Measurements from ENCODE around the gene AMOTL1. TPM values are rescaled to one million over a fixed set of nuclear protein-coding genes. Genes with fewer than 3 reads are reported as not detected.

AMOTL1 gene
- total RNA-seq, 1 donor from 2014 or later, result 45.8 TPM

GRCh38 chr11:94773842-94774241, 5.7 kb downstream of the AMOTL1 start:
- no peak overlapping the region for H3K27ac Mint-ChIP-seq
- peaks cover 1% of the 10 kb centered on the region for H3K36me3 Mint-ChIP-seq (ENCODE audit: insufficient read depth)
- H3K4me1 Mint-ChIP-seq (ENCODE audit: low read depth), result peaks cover 34% of the 10 kb centered on the region
- TF ChIP-seq, protein P1, sequence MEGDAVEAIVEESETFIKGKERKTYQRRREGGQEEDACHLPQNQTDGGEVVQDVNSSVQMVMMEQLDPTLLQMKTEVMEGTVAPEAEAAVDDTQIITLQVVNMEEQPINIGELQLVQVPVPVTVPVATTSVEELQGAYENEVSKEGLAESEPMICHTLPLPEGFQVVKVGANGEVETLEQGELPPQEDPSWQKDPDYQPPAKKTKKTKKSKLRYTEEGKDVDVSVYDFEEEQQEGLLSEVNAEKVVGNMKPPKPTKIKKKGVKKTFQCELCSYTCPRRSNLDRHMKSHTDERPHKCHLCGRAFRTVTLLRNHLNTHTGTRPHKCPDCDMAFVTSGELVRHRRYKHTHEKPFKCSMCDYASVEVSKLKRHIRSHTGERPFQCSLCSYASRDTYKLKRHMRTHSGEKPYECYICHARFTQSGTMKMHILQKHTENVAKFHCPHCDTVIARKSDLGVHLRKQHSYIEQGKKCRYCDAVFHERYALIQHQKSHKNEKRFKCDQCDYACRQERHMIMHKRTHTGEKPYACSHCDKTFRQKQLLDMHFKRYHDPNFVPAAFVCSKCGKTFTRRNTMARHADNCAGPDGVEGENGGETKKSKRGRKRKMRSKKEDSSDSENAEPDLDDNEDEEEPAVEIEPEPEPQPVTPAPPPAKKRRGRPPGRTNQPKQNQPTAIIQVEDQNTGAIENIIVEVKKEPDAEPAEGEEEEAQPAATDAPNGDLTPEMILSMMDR (IDR thresholded peaks at IDR 0.05; ENCODE audit: unreplicated experiment), result no peak
- no peak for DNase-seq (ENCODE audit: low spot score, unreplicated experiment)
- H3K27me3 Mint-ChIP-seq, result no peaks in the 10 kb centered on the region
- no peak overlapping the region for H3K4me3 Mint-ChIP-seq (ENCODE audit: low read depth)
- peaks cover 4% of the 10 kb centered on the region for H3K9me3 Mint-ChIP-seq (ENCODE audit: low read depth)

DNA sequence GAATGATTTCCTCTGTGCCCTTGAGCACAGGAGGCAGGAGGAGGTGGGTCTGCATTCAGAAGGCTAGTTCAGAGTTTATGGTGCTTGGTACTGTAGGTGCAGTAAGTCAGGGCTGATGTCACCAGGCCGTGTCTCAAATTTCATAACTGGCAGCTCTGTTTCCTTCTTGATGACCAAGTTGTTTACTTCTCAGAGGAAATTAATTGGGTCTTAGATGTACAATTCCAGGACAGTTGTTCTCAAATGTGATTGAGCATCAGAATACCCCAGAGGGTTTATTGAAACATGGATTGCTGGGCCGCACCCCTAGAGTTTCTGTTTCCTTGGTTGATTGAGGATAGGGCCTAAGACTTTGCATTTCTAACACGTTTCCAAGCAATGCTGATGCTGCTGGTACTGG, 6.2 kb downstream of the AMOTL1 start:
- peaks cover 4% of the 10 kb centered on the region for H3K9me3 Mint-ChIP-seq (ENCODE audit: low read depth)
- H3K27me3 Mint-ChIP-seq, result no peaks in the 10 kb centered on the region
- DNase-seq (ENCODE audit: low spot score, unreplicated experiment), result no peak
- H3K4me3 Mint-ChIP-seq (ENCODE audit: low read depth), result no peak overlapping the region
- TF ChIP-seq, protein P1 (IDR thresholded peaks at IDR 0.05; ENCODE audit: unreplicated experiment), result no peak
- peaks cover 34% of the 10 kb centered on the region for H3K4me1 Mint-ChIP-seq (ENCODE audit: low read depth)
- peaks cover 1% of the 10 kb centered on the region for H3K36me3 Mint-ChIP-seq (ENCODE audit: insufficient read depth)
- H3K27ac Mint-ChIP-seq, result no peak overlapping the region

DNA sequence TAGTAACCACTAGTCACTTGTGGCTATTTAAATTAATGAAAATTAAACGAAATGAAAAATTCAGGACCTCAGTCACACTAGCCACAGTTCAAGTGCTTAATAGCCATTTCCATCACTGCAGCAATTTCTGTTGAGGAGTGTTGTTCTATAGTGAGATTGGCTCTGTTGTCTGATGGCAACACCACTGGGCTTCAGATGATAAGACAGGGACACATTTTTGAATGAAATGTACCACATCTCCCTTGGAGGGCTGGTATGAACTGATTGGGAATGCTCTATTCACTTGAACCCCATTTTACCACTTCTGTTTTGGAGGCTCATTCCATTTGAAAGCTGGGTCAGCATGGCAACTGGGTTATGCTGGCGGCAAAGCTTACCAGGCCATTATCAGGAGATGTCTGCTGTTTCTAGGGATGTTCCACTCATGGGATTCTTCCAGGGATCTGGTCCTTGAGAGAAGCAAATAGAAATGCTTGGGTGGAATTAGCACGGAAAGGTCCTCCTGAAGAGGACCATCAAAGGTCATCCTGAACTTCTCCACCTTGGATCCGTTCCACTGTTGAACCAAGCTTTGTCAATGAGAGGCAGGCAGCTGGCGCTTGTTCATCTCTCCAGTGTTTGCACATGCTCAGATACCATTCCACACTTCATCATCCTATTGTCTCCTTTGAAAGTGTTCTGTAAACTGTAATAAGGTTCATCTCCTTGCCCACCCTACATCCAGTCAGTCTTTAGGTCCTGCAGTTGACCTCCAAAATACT, 7.6 kb downstream of the AMOTL1 start:
- no peak overlapping the region for H3K4me3 Mint-ChIP-seq (ENCODE audit: low read depth)
- H3K9me3 Mint-ChIP-seq (ENCODE audit: low read depth), result peaks cover 4% of the 10 kb centered on the region
- H3K27me3 Mint-ChIP-seq, result no peaks in the 10 kb centered on the region
- peaks cover 20% of the 10 kb centered on the region for H3K4me1 Mint-ChIP-seq (ENCODE audit: low read depth)
- DNase-seq (ENCODE audit: low spot score, unreplicated experiment), result no peak
- TF ChIP-seq, protein P1 (IDR thresholded peaks at IDR 0.05; ENCODE audit: unreplicated experiment), result no peak
- H3K27ac Mint-ChIP-seq, result no peak overlapping the region
- peaks cover 1% of the 10 kb centered on the region for H3K36me3 Mint-ChIP-seq (ENCODE audit: insufficient read depth)

DNA sequence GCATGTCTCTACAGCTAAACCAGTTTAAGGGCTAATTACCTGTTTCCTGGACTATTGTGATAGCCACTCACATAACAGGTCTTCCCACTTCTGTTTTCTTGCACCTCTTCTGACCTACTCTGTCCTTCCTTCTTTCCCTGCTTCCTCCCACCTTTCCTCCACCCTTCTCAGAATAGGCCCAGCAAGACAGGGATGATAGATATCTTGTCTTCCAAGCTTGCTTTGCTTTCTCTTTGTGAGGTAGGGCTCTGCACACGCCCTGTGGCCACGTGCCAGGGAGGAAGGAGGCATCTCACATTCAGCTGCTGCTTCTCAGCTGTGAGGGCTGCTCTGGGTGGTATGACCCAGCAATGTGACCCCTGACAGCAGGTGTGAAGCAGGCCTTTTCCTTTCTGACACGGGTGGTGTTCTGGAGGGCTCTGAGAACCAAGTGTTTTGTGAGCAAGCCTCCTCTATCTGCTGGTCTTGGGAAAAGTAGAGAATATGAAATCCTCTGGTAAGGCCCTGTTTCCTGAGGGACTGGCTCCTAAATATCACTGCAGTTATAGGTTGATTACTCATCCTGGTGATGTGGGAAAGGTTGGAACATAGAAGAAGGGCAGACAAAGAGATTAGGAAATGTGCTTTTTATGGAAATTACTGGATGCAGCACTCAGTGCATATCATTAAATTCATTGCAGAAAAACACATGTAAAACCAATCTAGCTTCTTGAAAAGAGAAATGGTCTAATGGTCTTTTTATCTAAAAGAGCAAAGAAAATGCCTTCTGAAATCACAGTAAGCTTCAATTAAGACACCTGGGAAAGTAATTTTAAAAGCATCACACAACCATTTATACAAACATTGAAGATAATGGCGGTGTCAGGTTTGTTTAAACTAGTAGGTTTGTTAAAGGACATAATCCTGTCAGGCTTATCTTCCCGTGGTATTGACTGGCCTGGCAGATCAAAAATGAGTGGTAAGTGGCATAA, 8.5 kb downstream of the AMOTL1 start:
- H3K4me1 Mint-ChIP-seq (ENCODE audit: low read depth), result peaks cover 16% of the 10 kb centered on the region
- peaks cover 1% of the 10 kb centered on the region for H3K36me3 Mint-ChIP-seq (ENCODE audit: insufficient read depth)
- H3K27ac Mint-ChIP-seq, result peak overlapping the region; percentile 24
- H3K9me3 Mint-ChIP-seq (ENCODE audit: low read depth), result peaks cover 4% of the 10 kb centered on the region
- H3K27me3 Mint-ChIP-seq, result no peaks in the 10 kb centered on the region
- no peak for DNase-seq (ENCODE audit: low spot score, unreplicated experiment)
- no peak overlapping the region for H3K4me3 Mint-ChIP-seq (ENCODE audit: low read depth)
- TF ChIP-seq, protein P1 (IDR thresholded peaks at IDR 0.05; ENCODE audit: unreplicated experiment), result no peak

DNA sequence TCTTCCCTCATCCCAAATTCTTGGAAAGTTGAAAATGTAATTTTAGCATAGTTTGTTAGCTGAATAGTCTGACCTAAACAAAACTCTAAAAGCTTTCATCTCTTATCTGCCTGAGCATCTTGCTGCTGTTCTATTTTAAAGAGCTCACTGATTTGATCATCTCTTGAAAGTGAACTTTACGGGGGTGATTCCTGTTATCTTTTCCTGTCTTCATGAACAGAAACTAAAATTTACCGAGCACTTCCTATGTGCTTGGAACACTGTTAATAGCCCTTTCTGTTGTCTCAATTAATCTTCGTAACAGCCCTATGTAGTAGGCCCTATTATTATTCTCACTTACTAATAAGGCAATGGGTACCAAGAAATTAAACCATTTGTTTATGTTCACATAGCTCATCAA, 12.3 kb downstream of the AMOTL1 start:
- H3K27me3 Mint-ChIP-seq, result no peaks in the 10 kb centered on the region
- H3K27ac Mint-ChIP-seq, result no peak overlapping the region
- no peaks in the 10 kb centered on the region for H3K36me3 Mint-ChIP-seq (ENCODE audit: insufficient read depth)
- H3K9me3 Mint-ChIP-seq (ENCODE audit: low read depth), result no peaks in the 10 kb centered on the region
- peaks cover 16% of the 10 kb centered on the region for H3K4me1 Mint-ChIP-seq (ENCODE audit: low read depth)
- H3K4me3 Mint-ChIP-seq (ENCODE audit: low read depth), result no peak overlapping the region
- DNase-seq (ENCODE audit: low spot score, unreplicated experiment), result no peak
- TF ChIP-seq, protein P1 (IDR thresholded peaks at IDR 0.05; ENCODE audit: unreplicated experiment), result no peak
